Uterus (tissue), 2 donors: Measurements from ENCODE around the gene TEX10.

Experiments used
- POLR2A ChIP-seq, 2 donors: fragments of 450-650 bp; IDR thresholded peaks; one replicate each; pipeline ENCODE4 v1.6.1; 2016; ENCODE audit warnings: antibody characterized with exemption in 2 of 2, mild to moderate bottlenecking in 1 of 2, moderate library complexity in 1 of 2
- TF ChIP-seq, protein P1 (sequence below), 4 experiments: fragments of 200-600 bp in 2 of 4; fragments of 450-650 bp in 2 of 4; sonication (generic) in 2 of 4; IDR thresholded peaks; one replicate each; pipeline ENCODE4 v1.5.1; 2016 to 2019; ENCODE audit warnings: antibody characterized with exemption in 4 of 4, mild to moderate bottlenecking in 2 of 4, moderate library complexity in 1 of 4

- TF ChIP-seq, protein P1, sequence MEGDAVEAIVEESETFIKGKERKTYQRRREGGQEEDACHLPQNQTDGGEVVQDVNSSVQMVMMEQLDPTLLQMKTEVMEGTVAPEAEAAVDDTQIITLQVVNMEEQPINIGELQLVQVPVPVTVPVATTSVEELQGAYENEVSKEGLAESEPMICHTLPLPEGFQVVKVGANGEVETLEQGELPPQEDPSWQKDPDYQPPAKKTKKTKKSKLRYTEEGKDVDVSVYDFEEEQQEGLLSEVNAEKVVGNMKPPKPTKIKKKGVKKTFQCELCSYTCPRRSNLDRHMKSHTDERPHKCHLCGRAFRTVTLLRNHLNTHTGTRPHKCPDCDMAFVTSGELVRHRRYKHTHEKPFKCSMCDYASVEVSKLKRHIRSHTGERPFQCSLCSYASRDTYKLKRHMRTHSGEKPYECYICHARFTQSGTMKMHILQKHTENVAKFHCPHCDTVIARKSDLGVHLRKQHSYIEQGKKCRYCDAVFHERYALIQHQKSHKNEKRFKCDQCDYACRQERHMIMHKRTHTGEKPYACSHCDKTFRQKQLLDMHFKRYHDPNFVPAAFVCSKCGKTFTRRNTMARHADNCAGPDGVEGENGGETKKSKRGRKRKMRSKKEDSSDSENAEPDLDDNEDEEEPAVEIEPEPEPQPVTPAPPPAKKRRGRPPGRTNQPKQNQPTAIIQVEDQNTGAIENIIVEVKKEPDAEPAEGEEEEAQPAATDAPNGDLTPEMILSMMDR (IDR thresholded peaks at IDR 0.05), result no peak
- TF ChIP-seq POLR2A (IDR thresholded peaks at IDR 0.05), result no peak
Measured at GRCh38 chr9:100286257-100286656, 66.5 kb downstream of the TEX10 start.
